Measurements from ENCODE around the gene YTHDC2. TPM values are rescaled to one million over a fixed set of nuclear protein-coding genes. Genes with fewer than 3 reads are reported as not detected.

YTHDC2 gene
- 20.3 TPM for total RNA-seq

DNA sequence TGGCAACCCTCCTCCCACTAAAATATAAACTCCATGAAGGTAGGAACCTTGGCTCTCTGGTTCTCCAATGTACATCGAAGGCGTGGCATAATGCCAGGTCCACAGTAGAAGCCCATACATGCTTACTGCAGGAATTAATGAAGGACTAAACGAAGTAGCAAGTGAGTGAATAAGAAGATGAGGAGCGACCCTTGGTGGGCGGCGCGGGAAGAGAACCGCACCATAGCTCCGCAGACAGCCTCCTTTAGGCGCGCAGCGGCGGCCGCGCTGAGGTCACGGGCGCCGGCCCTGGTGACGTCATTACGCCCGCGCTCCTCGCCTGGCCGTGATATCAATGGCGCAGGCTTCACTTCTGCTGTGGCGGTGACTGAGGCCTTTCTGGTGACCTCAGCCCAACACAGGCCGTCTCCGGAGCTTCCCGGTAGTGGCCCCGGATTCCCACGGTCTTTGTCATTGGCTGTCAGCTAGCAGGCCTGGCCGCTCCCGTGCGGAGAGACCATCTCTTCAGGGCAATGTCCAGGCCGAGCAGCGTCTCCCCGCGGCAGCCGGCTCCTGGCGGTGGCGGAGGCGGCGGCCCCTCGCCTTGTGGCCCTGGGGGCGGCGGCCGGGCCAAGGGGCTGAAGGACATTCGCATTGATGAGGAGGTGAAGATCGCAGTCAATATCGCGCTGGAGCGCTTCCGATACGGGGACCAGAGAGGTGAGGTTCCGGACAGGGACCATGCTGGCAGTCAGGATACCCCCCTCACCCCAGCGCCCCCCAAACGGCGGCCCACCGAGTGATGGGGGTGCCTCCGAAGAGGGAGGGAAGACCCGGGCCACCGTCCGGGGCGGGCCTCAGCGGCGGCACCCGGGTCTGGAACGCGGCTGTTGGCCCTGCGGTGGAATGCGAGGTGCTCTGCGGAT lies at the start of gene YTHDC2:
Gene YTHDC2 (plus strand): TSS at position 311 of the 905 bp plus-strand sequence. CDS start 202 bp downstream, at position 513.
- DNase-seq (ENCODE audit: low spot score), result peak; percentile 90

DNA sequence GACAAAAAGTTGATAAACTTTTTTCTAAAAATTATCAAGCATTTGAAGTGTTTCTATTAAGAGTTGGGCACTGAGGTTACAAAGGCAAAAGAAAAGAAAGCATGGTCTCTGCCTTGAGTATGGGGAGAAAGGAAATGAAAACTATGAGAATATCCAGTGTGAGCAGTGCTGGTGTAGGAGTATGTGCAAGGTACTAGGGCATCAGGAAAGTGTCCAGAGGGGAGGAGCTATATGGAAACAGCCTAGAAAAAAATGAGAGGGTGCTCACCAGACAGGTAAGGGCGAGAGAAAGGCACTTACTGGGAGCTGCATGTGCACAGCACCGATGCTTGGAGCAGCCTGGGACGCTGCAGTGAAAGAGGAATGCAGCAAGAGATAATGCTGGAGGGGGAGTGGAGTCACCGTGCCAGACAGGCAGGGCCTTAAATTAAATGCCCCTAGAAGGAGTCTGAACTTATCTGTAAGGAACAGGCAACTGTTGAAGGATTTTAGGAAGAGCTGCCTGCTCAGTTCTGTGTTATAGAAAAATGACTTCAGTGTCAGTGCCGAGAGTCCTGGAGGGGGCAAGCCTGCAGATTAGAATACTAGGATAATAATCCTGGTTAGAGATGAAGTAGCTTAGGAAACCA lies 39.3 kb upstream of the YTHDC2 start:
- DNase-seq (ENCODE audit: low spot score), result no peak

DNA sequence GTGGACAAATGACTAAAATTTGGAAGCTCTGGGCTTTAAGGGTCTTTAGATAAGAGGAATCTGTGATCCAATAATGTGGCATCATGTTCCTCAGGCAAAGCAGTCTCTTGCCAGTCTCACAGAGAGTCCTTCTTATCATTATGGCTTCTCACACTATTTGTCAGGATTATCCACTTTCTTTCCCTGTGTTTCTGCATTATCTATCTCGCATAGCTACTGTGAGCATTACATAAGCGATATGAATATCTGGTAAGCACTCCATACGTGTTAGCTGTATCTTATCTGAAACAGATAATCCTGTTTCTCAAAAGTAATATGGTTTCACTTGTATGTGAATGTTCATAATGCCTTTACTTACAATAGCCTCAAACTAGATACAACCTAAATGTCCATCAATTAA lies 34.8 kb upstream of the YTHDC2 start:
- no peak for DNase-seq (ENCODE audit: low spot score)

DNA sequence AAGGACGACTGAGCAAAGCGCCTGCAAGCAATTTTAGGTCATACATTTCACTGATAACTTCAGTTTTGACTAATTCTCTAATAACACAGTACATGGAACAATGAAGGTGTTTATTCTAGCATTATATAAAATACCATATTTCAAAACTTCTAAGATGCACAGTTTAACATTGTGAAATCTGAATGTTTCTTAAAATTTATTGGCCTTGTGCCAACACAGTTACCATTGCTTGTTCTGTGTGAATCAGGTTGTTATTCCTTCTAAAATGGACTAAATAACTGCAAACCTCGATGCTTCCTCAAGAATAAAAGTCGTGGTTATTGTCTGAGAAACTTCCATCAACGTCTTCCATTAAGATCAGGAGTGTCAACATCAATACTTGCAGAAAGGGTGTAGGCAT lies 33.3 kb upstream of the YTHDC2 start:
- DNase-seq (ENCODE audit: low spot score), result no peak

DNA sequence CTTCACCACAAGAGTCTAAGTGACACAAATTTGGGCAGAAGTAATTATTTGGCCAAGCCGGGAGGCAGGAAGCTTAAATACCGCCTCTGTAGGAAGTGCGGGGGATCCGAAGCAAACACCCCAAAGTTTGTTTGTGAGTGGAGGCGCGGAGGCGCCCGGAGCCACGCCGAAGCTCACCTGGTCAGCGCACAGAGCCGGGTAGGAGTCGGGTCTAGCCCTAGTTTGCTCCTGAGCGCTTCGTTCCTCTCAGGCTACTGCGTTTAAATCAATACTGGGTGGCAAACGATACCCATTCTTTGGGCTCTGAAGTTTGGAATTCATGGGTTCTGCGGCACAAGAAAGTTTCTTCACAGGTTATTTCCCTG lies 26.1 kb upstream of the YTHDC2 start:
- no peak for DNase-seq (ENCODE audit: low spot score)

DNA sequence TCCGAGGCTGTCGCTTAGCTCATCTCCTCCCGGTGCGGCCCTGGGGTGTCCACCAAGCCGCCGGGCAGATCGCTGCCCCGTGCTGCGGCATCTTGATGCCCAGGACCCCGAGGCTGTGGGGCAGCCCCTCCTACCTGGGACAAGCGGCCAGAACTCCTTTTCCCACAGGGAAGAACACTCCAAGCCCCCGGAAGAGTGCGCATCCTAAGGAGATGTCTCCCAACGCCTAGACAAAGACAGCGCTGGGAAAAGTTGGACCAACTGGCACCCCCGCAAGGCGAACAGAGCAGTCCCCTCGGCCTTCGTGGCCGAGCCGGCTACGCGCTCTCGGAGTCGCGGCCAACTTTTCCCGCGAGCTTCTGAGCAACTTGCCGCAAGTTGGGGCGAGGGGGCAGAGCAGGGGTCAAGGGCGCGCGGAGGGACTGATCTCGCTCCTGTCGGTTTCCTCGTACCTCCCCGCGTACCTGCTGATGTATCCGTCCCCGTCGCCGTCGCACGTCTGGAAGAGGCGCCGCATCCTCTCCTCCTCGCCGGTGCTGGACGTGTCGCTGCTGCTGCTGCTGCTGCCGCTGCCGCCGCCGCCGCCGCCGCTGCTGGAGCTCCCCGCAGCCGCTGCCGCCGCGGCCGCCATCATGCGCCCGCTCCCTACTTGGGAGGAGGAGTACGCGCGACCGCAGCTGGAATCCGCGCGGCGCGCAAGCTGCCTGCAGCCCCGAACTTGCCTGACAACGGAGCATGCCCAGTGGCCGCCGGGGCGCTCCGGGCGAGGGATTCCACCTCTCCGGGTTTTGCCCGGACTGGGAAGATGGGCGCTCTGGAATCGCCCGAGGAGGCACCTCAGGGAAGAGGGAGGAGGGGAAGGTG lies 25.5 kb upstream of the YTHDC2 start, which contains the start of gene MCC:
Gene MCC (minus strand): TSS at position 673 of the 864 bp plus-strand sequence.
- peak; percentile 74 for DNase-seq (ENCODE audit: low spot score)

DNA sequence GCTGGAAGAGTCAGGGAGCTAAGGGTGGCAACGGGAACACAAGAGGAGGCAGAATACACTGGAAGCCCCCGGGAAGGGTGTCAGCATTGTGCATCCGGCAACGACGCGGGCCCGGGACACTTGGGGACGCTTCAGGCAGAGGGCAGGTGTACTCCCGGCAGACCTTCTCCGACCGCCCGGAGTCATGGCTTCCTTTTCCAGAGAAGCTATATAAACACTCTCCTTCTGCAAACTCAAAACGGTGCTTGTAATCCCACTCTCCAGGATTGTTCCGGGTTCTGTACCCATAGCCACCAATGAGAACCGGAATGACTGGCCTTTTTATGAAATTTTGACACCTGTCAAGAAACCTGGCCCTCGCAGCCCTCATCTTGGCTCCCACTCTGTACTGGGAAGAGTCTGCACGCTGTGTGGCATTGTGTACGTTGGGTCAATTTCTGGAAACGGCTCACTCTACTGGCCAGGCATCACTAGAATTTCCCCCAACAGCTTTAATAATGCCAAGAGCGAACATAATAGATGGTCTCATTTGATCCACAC lies 24.8 kb upstream of the YTHDC2 start:
- no peak for DNase-seq (ENCODE audit: low spot score)

DNA sequence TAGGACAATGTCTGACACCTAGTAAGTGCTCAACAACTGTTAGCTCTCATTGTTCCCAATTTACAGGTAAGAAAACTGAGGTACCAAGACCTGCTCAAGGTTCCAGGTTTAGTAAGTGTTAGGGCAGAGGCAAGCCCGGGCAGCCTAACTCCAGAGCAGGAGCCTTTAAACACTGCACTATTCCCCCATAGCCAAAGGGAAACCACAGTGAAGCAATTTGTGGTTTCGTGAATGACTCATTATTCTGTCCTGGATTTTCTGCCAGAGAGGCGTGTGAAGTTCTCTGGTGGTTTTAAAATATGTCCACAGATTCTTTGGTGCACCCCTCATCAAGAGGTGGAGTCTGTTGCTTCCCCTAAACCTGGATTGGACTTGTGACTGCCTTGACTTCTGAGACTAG lies 24.2 kb upstream of the YTHDC2 start:
- DNase-seq (ENCODE audit: low spot score), result peak; percentile 24

DNA sequence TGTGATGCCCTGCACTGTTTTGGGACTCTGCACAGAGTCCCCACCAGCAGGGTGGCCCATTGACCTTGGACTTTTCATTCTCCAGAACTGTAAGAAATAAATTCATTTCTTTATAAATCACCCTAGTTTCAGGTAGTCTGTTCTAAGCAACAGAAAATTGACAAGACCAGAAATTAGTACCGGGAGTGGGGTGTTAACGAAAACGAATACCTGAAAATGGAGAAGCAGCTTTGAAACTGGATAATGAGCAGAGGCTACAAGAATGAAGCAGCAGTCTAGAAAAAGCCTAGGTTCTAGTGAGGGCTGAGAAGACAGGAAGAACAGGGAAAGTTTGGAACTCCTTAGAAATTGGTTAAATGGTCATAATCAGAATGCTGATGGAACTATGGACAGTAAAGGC lies 23.2 kb upstream of the YTHDC2 start:
- no peak for DNase-seq (ENCODE audit: low spot score)

DNA sequence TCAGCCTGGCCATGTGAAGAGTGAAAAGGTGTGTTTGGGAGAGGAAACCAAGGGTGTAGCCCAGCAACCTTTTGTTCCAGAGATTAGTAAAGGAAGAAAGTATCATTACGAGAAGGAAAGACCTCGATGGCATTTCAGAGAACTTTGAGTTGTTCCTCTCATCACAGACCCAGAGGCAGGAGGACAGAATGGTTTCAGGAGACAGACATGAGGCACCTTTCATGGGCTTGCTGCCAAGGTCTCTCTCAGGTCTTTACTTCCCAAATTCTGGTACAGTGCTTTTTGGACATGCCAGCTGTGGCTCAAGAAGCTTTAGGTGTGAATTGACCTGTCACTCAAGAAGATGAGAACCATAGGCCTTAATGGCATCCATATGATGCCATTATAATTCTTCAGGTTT lies 22.5 kb upstream of the YTHDC2 start:
- DNase-seq (ENCODE audit: low spot score), result no peak

DNA sequence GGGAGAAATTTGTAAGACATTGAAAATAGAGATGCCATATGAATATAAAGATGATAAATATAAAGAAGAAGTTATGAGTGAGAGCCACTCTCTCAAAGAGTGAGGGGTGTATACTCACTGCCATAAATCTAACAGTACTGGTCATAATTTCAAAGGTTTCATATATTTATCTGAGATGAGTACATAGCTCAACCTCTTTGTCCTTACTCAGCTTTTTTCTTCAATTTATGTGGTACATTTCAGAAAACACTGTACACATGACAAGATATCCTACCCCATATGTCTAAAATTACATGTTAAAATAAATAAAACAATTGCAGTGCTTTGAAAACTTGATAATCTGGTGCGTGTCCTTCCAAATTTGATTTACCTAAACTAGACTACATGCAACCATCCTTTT lies 20.0 kb upstream of the YTHDC2 start:
- DNase-seq (ENCODE audit: low spot score), result no peak

DNA sequence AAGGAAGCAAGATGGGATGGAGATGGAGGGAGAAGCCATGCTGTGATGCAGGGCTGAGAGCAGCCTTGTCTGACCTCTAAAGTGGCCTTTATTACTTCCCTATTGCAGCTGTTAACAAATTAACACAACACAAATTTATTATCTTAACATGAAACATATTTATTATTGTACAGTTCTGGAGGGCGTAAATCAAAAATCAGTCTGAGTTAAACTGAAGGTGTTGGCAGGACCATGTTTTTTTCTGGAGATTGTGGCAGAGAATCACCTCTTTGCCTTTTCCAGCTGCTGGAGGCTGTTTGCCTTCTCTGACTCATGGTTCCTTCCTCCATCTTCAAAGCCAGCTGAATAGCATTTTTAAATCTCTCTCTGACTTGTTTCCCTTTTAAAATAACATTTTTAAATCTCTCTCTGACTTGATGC lies 18.1 kb upstream of the YTHDC2 start:
- no peak for DNase-seq (ENCODE audit: low spot score)

DNA sequence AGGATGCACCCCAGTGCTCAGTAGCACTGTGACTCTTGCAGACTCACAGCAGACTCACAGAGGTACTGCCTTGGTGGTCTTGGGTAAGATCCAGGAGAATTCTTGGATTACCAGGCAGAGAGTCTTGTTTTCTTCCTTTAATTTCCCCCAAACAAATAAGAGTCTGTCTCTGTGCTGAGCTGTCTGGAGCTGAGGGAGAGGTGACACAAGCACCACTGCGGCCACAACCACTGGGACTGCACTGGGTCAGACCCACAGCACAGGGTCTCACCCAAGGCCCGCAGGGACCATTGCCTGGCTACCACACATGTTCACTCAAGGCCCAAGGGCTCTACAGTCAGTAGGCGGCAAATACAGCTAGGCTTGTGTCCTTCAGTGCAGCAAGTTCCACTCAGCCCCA lies 11.4 kb upstream of the YTHDC2 start:
- no peak for DNase-seq (ENCODE audit: low spot score)

DNA sequence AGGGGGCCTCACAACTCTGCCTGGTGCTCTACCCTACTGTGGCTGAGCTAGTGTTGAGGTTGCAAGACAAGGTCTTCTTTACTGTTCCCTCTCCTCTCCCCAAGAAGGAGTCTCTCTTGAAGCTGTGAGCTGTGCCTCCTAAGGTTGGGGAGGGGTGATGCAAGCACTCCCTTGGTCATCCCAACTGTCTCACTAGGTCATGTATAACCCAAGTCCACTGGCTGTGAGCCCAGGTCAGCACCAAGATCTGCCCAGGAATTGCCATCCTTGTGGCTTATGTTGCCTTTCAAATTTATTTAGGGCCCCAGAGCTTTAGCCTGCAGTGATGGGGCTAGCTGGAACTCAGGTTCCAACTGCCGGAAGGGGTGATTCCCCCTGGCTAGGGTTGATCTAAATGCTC lies 10.3 kb upstream of the YTHDC2 start:
- DNase-seq (ENCODE audit: low spot score), result no peak

DNA sequence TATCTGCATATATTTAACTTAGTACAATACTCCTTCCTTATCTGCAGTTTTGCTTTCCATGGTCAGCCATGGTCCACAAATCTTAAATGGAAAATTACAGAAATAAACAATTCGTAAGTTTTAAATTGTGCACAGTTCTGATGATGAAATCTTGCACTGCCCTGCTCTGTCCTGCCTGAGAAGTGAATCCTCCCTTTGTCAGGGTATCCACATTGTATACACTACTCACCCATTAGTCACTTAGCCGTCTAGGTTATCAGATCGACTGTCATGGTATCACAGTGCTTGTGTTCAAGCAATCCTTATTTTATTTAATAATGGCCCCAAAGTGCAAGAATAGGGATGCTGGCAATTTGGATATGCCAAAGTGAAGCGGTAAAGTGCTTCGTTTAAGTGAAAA lies 8.3 kb upstream of the YTHDC2 start:
- DNase-seq (ENCODE audit: low spot score), result no peak

DNA sequence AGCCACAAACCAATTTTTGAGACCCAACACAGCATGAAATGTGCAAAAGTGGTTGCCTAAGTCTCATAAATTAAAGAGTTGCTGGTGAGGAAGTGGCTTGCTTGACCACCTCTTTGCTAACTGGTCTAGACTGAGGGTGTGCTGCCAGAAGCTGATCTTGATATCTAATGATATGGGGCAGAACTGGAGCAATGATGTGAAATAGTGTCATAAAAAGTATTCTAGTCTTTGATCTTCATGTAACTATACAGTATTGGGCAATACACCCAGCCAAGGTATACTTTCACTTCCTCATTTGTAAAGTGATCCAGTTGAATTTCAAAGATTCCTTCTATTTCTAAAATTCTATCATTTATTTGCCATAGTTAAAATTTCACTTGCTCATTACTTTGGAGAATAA lies 5.9 kb upstream of the YTHDC2 start:
- DNase-seq (ENCODE audit: low spot score), result no peak

DNA sequence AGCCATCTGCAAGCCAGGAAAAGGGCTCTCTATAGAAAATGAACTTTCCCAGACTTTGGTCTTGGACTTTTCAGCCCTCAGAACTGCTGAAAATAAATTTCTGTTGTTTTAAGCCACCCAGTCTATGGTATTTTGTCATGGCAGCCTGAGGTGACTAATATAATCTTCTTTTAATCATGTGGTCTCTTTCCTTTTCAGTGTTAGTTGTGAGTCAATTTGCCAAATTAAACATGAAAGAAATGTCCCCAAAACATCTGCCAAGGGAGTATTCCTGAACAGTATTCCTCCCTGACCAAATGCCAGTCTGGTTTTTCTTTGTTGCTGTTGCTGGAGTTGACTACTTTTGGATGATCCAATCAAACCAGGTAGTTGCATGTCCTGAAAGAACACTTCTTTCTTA lies 4.7 kb upstream of the YTHDC2 start:
- DNase-seq (ENCODE audit: low spot score), result no peak

DNA sequence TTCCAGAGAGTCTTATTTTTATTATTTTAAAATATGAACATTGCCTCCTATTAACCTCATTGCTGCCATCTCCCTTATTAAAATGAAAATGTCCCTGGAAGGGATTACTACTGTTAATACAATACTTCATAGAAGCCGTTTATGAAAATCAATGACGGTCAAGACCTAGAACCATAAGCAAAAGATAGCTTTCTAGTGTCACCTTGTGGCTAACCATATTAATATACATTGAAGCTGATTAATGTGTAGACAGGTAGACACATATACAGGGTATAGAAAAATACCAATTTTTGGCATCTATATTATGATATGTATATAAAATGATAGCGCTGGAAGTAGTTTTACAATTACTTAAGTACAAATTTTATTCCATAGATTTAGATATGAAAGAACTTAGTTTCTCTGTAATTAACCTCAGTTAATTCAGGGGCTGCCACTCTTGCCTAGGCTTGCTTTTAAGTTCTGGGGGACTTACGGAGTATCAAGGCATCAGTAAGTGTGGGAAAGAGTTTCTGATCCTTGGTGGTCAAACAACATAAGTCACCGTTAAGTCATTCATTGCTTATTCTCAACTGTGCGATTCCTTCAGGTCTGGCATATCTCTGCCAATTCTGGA lies 2.5 kb upstream of the YTHDC2 start:
- no peak for DNase-seq (ENCODE audit: low spot score)

DNA sequence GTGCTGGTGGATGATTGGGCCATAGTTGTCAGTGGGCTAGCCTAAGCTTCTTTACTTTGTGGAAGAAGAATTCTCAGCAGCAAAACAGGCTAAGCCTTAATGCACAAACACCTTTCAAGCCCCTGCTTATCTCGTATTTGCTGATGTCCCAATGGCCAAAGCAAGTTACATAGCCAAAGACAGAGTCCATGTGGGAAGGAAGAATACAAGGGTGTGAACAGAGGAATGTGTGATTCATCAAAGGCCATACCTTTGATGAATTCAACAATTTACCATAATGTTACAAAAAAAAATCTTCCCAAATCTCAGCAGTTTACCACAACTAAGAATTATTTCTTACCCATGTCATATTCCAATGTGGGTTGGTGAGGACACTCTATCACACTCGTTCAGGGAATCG lies 1.2 kb upstream of the YTHDC2 start:
- no peak for DNase-seq (ENCODE audit: low spot score)

DNA sequence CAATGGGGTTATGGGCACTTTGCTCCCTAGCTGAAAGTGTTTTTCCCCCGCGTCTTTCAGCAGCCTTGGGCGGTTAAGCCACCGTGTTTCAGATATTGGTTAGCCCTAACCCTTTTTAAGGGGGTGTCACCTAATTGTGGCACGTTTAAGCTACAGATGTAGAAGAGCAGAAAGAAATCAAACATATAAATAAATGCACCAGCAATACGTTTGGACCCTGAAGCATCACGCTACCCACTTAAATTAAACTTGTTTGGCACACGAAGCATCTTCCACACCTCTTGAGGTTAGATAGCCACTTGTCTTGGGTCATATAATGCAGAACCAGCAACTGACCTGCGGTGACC lies 768 bp downstream of the YTHDC2 start:
- DNase-seq (ENCODE audit: low spot score), result no peak

DNA sequence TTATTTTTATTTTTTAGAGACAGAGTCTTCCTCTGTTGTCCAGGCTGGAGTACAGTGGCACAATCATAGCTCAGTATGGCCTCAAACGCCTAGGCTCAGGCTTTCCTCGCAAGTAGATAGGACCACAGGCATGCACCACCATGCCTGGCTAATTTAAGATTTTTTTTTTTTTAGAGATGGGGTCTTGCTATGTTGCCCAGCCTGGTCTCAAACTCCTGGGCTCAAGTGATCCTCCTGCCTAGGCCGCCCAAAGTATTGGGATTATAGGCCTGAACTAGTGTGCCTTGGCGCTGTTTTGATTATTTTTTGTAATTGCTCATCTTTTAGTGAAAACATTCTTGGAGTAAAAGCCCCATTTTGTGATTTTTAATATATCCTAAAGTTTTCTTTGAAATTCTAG lies 5.4 kb downstream of the YTHDC2 start:
- no peak for DNase-seq (ENCODE audit: low spot score)

DNA sequence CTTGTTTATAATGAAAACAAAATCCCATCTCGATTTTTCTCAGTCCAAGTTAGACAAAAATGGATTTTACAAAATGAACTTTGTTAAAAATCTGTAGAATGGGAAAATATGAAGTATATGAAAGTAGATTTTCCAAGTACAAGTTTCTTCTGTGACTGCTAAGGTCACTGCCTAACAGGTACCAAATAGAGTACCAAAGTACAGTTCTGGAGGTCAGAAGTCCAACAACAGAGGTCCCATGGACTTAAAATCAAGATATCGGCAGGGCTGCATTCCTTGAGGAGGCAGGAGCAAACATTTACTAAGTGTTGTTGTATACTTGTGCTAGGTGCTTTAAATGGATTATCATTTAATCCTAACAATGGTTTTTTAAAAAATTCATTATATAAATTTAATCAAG lies 5.9 kb downstream of the YTHDC2 start:
- DNase-seq (ENCODE audit: low spot score), result no peak
